Measurements from ENCODE around the gene THAP6. TPM values are rescaled to one million over a fixed set of nuclear protein-coding genes. Genes with fewer than 3 reads are reported as not detected.

The THAP6 gene
- total and polyA plus RNA-seq, 2 of the 8 experiments (the other 6 are each of a cell fraction or from before 2014, with no cell fraction given), result 3.3 to 9.7 TPM

- Histone ChIP-seq H4K5ac (ENCODE audit: insufficient read length, low read depth, low read length) (no peak overlapping the region), H4K20me1 (replicated peaks in 1 of 2; ENCODE audit: control insufficient read depth in 1 of 2, insufficient read depth in 2 of 2, low read length in 2 of 2) (no peaks in the 10 kb centered on the region), H2AK5ac (ENCODE audit: low read depth, low read length) (no peak overlapping the region), H3K56ac (replicated peaks; ENCODE audit: insufficient read length, low read depth, low read length) (no peak overlapping the region), H3K36me3 (ENCODE audit: control insufficient read depth in 2 of 4, insufficient read depth in 4 of 4, low read length in 3 of 4) (no peaks in the 10 kb centered on the region), H4K91ac (replicated peaks; ENCODE audit: insufficient read length, low read length) (no peak overlapping the region), H3K9me3 (ENCODE audit: insufficient read depth in 2 of 2, low read depth in 1 of 2, low read length in 1 of 2) (peaks cover 0 to 9% of the 10 kb centered on the region in 2 experiments; a peak in 1 of 4 replicates), H3K4me1 (replicated peaks in 1 of 4; ENCODE audit: control insufficient read depth in 3 of 4, insufficient read depth in 4 of 4, low read length in 3 of 4) (peaks cover 0 to 2% (median under 1%) of the 10 kb centered on the region in 4 experiments; a peak in 2 of 7 replicates), H3K27ac (ENCODE audit: low read depth, low read length) (no peak overlapping the region), H3K23me2 (ENCODE audit: low read depth, low read length) (no peaks in the 10 kb centered on the region; the same call in 1 of the 2 replicates), H2BK120ac (replicated peaks; ENCODE audit: low read depth, low read length) (no peak overlapping the region), H2BK12ac (ENCODE audit: low read depth, low read length) (no peak overlapping the region), H3K4me3 (ENCODE audit: extremely low read depth in 1 of 4, insufficient read depth in 2 of 4, low read depth in 3 of 4, low read length in 4 of 4) (no peak overlapping the region), H3K27me3 (replicated peaks in 1 of 4; ENCODE audit: control insufficient read depth in 3 of 4, extremely low read depth in 1 of 4, insufficient read depth in 3 of 4, low read length in 3 of 4) (no peaks in the 10 kb centered on the region; a peak in 1 of 7 replicates), H3K14ac (ENCODE audit: insufficient read length) (no peak overlapping the region), H3K9ac (replicated peaks in 1 of 4; ENCODE audit: extremely low read depth in 1 of 4, low read depth in 3 of 4, low read length in 3 of 4) (no peak overlapping the region), H2BK15ac (ENCODE audit: low read length) (no peak overlapping the region), H3K79me2 (ENCODE audit: control insufficient read depth in 1 of 2, insufficient read depth in 2 of 2, low read length in 2 of 2) (no peaks in the 10 kb centered on the region), H3K4ac (replicated peaks; ENCODE audit: insufficient read length, low read depth, low read length) (no peak overlapping the region), H4K8ac (ENCODE audit: extremely low read depth, insufficient read depth, low read length) (no peak overlapping the region), H3K18ac (ENCODE audit: extremely low read depth, low read length) (no peak overlapping the region), H2AFZ (ENCODE audit: low read length) (no peak overlapping the region), H3K79me1 (ENCODE audit: low read depth, low read length) (no peaks in the 10 kb centered on the region), H3K4me2 (ENCODE audit: insufficient read depth in 1 of 2, low read depth in 2 of 2, low read length in 2 of 2) (no peak overlapping the region), H2BK20ac (ENCODE audit: low read length) (no peak overlapping the region), H3K23ac (ENCODE audit: insufficient read length) (no peak overlapping the region), H2BK5ac (ENCODE audit: low read depth, low read length) (no peak overlapping the region)
- ChIA-PET POLR2A (ENCODE audit: partially characterized antibody) (no interaction called here), CTCF (ENCODE audit: partially characterized antibody) (no interaction called here)
- no peak for DNase-seq (ENCODE audit: low read depth in 1 of 2, low spot score in 2 of 2)
- FAIRE-seq, result no peak
- WGBS, 2 experiments (ENCODE audit: extremely low coverage in 1 of 2, insufficient coverage in 1 of 2, insufficient read length in 1 of 2, insufficient replicate concordance in 2 of 2, low coverage in 1 of 2, low lambda C conversion rate in 2 of 2, missing lambda C conversion rate in 1 of 2), result 100% methylated on average over 1 of the region's 1 CpG; no CpG with 5 or more reads in 1 of the 2 experiments
- no peak for TF ChIP-seq SP1 (IDR thresholded peaks at IDR 0.05; ENCODE audit: low read depth, low read length)
- no peak for TF ChIP-seq HDAC6 (IDR thresholded peaks at IDR 0.05; ENCODE audit: low read depth, low read length)
- no peak for TF ChIP-seq NRF1 (IDR thresholded peaks at IDR 0.05; ENCODE audit: low read depth, low read length)
- no peak for TF ChIP-seq MAX (IDR thresholded peaks at IDR 0.05)
- no peak for TF ChIP-seq CBX5 (IDR thresholded peaks at IDR 0.05; ENCODE audit: low read depth, low read length)
- no peak for TF ChIP-seq FOSL1 (IDR thresholded peaks at IDR 0.05; ENCODE audit: insufficient read depth, low read depth, low read length)
- TF ChIP-seq JUND (IDR thresholded peaks at IDR 0.05; ENCODE audit: low read length), result no peak
- TF ChIP-seq CBX8 (IDR thresholded peaks at IDR 0.05; ENCODE audit: borderline replicate concordance, low read depth, low read length), result no peak
- TF ChIP-seq SIX5 (IDR thresholded peaks at IDR 0.05; ENCODE audit: low read depth, low read length), result no peak
- no peak for TF ChIP-seq PHF8 (conservative IDR thresholded peaks at IDR 0.05; ENCODE audit: low read depth, low read length)
- TF ChIP-seq TAF7 (optimal IDR thresholded peaks at IDR 0.05; ENCODE audit: borderline replicate concordance, low read depth, low read length), result no peak
- no peak for TF ChIP-seq JUN (IDR thresholded peaks at IDR 0.05; ENCODE audit: low read depth, low read length)
- no peak for TF ChIP-seq ASH2L (IDR thresholded peaks at IDR 0.05; ENCODE audit: low read length)
- no peak for TF ChIP-seq RBBP5 (IDR thresholded peaks at IDR 0.05; ENCODE audit: borderline replicate concordance, low read depth, low read length)
- TF ChIP-seq CHD1 (IDR thresholded peaks at IDR 0.05; ENCODE audit: low read depth, low read length), result no peak
- TF ChIP-seq BACH1 (IDR thresholded peaks at IDR 0.05; ENCODE audit: low read length), result no peak
Observed at GRCh38 chr4:75566911-75567310, 52.6 kb downstream of the THAP6 start.
